GM23338 (cell line): ENCODE results near the gene ROBO1. TPM values are rescaled to one million over a fixed set of nuclear protein-coding genes. Genes with fewer than 3 reads are reported as not detected.

Experiments
- ATAC-seq: fragments of 200-7000 bp; cut with Tn5 transposase; 3 replicates; pipeline ENCODE4 v1.9.1; 2020
- DNase-seq: peaks from one replicate; pipeline ENCODE4 v3.0.0-alpha.2; 2015; ENCODE audit warnings: low spot score
- H2AFZ ChIP-seq: fragments of 200-600 bp; sonication (generic); 2 replicates; pipeline ENCODE4 v1.8.0; 2016; ENCODE audit warnings: antibody characterized with exemption, mild to moderate bottlenecking, moderate library complexity
- H3F3A ChIP-seq: fragments of 200-600 bp; sonication (generic); replicated peaks from 2 replicates; pipeline ENCODE4 v1.8.0; 2017; ENCODE audit warnings: antibody characterized with exemption, mixed run types, low read depth
- H3K27ac ChIP-seq: fragments of 200-600 bp; sonication (generic); 2 replicates; pipeline ENCODE4 v1.6.1; 2016; ENCODE audit warnings: low read depth
- H3K27me3 ChIP-seq: fragments of 200-600 bp; sonication (generic); 2 replicates; pipeline ENCODE4 v1.8.0; 2016; ENCODE audit warnings: mild to moderate bottlenecking, mixed run types, moderate library complexity; ENCODE audit not compliant: insufficient read depth
- H3K36me3 ChIP-seq: fragments of 200-600 bp; sonication (generic); 2 replicates; pipeline ENCODE4 v1.8.0; 2016; ENCODE audit warnings: mild to moderate bottlenecking; ENCODE audit not compliant: insufficient read depth
- H3K4me1 ChIP-seq: fragments of 200-600 bp; sonication (generic); 2 replicates; pipeline ENCODE4 v1.8.0; 2016; ENCODE audit warnings: mild to moderate bottlenecking, moderate library complexity; ENCODE audit not compliant: insufficient read depth
- H3K4me2 ChIP-seq: fragments of 200-600 bp; sonication (generic); 2 replicates; pipeline ENCODE4 v1.7.1; 2017; ENCODE audit warnings: mixed run types
- H3K4me3 ChIP-seq: fragments of 200-600 bp; sonication (generic); 2 replicates; pipeline ENCODE4 v1.6.1; 2016; ENCODE audit warnings: mixed run types
- H3K79me2 ChIP-seq: fragments of 200-600 bp; sonication (generic); replicated peaks from 2 replicates; pipeline ENCODE4 v1.8.0; 2017; ENCODE audit warnings: mild to moderate bottlenecking; ENCODE audit not compliant: insufficient read depth
- H3K9me2 ChIP-seq: fragments of 200-600 bp; sonication (generic); 2 replicates; pipeline ENCODE4 v1.8.0; 2017; ENCODE audit not compliant: insufficient read depth
- H4K20me1 ChIP-seq: fragments of 200-600 bp; sonication (generic); replicated peaks from 2 replicates; pipeline ENCODE4 v1.8.0; 2017; ENCODE audit warnings: mild to moderate bottlenecking; ENCODE audit not compliant: insufficient read depth
- H3K27ac Mint-ChIP-seq: 2 replicates; pipeline ENCODE4 v1.8.0; 2020; ENCODE audit warnings: inconsistent platforms, mild to moderate bottlenecking, moderate library complexity, mixed read lengths
- H3K27me3 Mint-ChIP-seq: 3 replicates; pipeline ENCODE4 v1.8.0; 2022; ENCODE audit warnings: low read depth, mild to moderate bottlenecking, moderate library complexity, mixed read lengths, inconsistent platforms; ENCODE audit not compliant: insufficient read depth, poor library complexity
- H3K36me3 Mint-ChIP-seq: 3 replicates; pipeline ENCODE4 v1.8.0; 2021; ENCODE audit warnings: low read depth, mild to moderate bottlenecking, inconsistent platforms, moderate library complexity, mixed read lengths
- H3K4me1 Mint-ChIP-seq: 3 replicates; pipeline ENCODE4 v1.8.0; 2020; ENCODE audit warnings: mild to moderate bottlenecking, inconsistent platforms, mixed read lengths
- H3K4me3 Mint-ChIP-seq: 3 replicates; pipeline ENCODE4 v1.8.0; 2021; ENCODE audit warnings: moderate library complexity, mild to moderate bottlenecking, inconsistent platforms, mixed read lengths
- H3K9me3 Mint-ChIP-seq: 3 replicates; pipeline ENCODE4 v1.8.0; 2020; ENCODE audit warnings: moderate library complexity, mild to moderate bottlenecking, inconsistent platforms, mixed read lengths
- CTCF ChIP-seq, 2 experiments: fragments of 200-600 bp in 1 of 2; sonication (generic) in 1 of 2; conservative IDR thresholded peaks; 2 replicates each; pipeline versions ENCODE4 v1.5.1 to v1.6.1; 2016 to 2017; ENCODE audit warnings: antibody characterized with exemption in 2 of 2, low read depth in 2 of 2, mild to moderate bottlenecking in 2 of 2, moderate library complexity in 1 of 2
- EZH2phosphoT487 ChIP-seq: fragments of 200-600 bp; sonication (generic); IDR thresholded peaks from one replicate; pipeline ENCODE4 v1.8.1; 2018; ENCODE audit warnings: antibody characterized with exemption; ENCODE audit not compliant: unreplicated experiment
- NANOG ChIP-seq: IDR thresholded peaks from 2 replicates; pipeline ENCODE4 v1.6.1; 2016; ENCODE audit warnings: antibody characterized with exemption, borderline replicate concordance
- POLR2AphosphoS5 ChIP-seq: IDR thresholded peaks from 2 replicates; pipeline ENCODE4 v1.6.1; 2016; ENCODE audit warnings: antibody characterized with exemption, low read depth
- ZNF462 ChIP-seq: fragments of 250-450 bp; sonication (Bioruptor Pico); IDR thresholded peaks from 2 replicates; pipeline ENCODE4 v1.5.0; 2020; ENCODE audit warnings: mild to moderate bottlenecking, moderate library complexity
- polyA plus RNA-seq: library from polyadenylated mRNA; unstranded; fragments of >200 nt; fragmentation: Nextera tagmentation; extraction: Ambion mirVana; gene quantifications from 2 replicates; pipeline ENCODE4 v1.2.1, GENCODE V29; 2016
- total RNA-seq: library from RNA; depleted of rRNA; stranded (reverse); fragments of >200 nt; shearing (Covaris generic); gene quantifications from 2 replicates; pipeline ENCODE4 v1.2.3, GENCODE V29; 2014

The ROBO1 gene
- total and polyA plus RNA-seq, 2 experiments from 2014 or later = 19.2 to 78.3 TPM

- Mint-ChIP-seq H3K4me1 (no peaks in the 10 kb centered on the region), H3K27ac (no peak overlapping the region), H3K4me3 (no peak overlapping the region), H3K9me3 (no peaks in the 10 kb centered on the region), H3K36me3 (peaks cover 21% of the 10 kb centered on the region), H3K27me3 (no peaks in the 10 kb centered on the region)
- no peaks in the 10 kb centered on the region for H3K27me3 ChIP-seq
- H3K27ac ChIP-seq = no peak overlapping the region
- no peaks in the 10 kb centered on the region for H3K36me3 ChIP-seq
- H3K4me2 ChIP-seq = no peak overlapping the region
- H3K4me3 ChIP-seq = no peak overlapping the region
- no peaks in the 10 kb centered on the region for H3K79me2 ChIP-seq
- TF ChIP-seq EZH2phosphoT487 (no peak), POLR2AphosphoS5 (no peak), NANOG (no peak), CTCF (conservative IDR thresholded peaks at IDR 0.05; ENCODE audit: low read depth in 2 of 2) (no peak), ZNF462 (CRISPR knock-in tag) (no peak)
- no peak for ATAC-seq
- no peak for DNase-seq
- H2AFZ ChIP-seq = no peak overlapping the region
- H3K4me1 ChIP-seq = no peaks in the 10 kb centered on the region
- no peaks in the 10 kb centered on the region for H3F3A ChIP-seq
- no peaks in the 10 kb centered on the region for H3K9me2 ChIP-seq
- H4K20me1 ChIP-seq = no peaks in the 10 kb centered on the region
Observed at GRCh38 chr3:78614486-78614885, 1153.3 kb downstream of the ROBO1 start.
